Testis (tissue), 3 donors: ENCODE measurements around the gene SERPINA10. TPM values are rescaled to one million over a fixed set of nuclear protein-coding genes. Genes with fewer than 3 reads are reported as not detected.

Experiments
- DNase-seq: peaks from one replicate; pipeline ENCODE4 v3.0.0-alpha.2; 2019
- H3K27ac ChIP-seq, 2 donors: fragments of 200-600 bp; sonication (generic); one replicate each; pipeline ENCODE4 v1.5.1; 2019
- H3K27me3 ChIP-seq: fragments of 200-600 bp; sonication (generic); one replicate; pipeline ENCODE4 v1.5.1; 2019
- H3K36me3 ChIP-seq: fragments of 200-600 bp; sonication (generic); one replicate; pipeline ENCODE4 v1.5.1; 2017; ENCODE audit warnings: low read depth; ENCODE audit errors: missing control alignments
- H3K4me1 ChIP-seq: fragments of 200-600 bp; sonication (generic); one replicate; pipeline ENCODE4 v1.5.1; 2019
- H3K4me3 ChIP-seq, 2 donors: fragments of 200-600 bp; sonication (generic); one replicate each; pipeline ENCODE4 v1.5.1; 2017 to 2019
- H3K9me3 ChIP-seq: fragments of 200-600 bp; sonication (generic); one replicate; pipeline ENCODE4 v1.5.1; 2017
- CTCF ChIP-seq, 3 experiments: fragments of 450-650 bp in 2 of 3; fragments of 200-600 bp in 1 of 3; sonication (generic) in 1 of 3; IDR thresholded peaks; one replicate each; pipeline ENCODE4 v1.5.1; 2016 to 2019; ENCODE audit warnings: antibody characterized with exemption in 3 of 3, mild to moderate bottlenecking in 2 of 3, moderate library complexity in 1 of 3
- POLR2A ChIP-seq: fragments of 450-650 bp; IDR thresholded peaks from one replicate; pipeline ENCODE4 v1.6.1; 2017; ENCODE audit warnings: antibody characterized with exemption, mild to moderate bottlenecking, moderate library complexity
- WGBS, 2 donors: methylation state at CpG; one replicate each; pipeline ENCODE4 v1.1.5; 2018; 5-methylcytosine and 5-hydroxymethylcytosine counted together
- intact Hi-C: fragments of 100-400 bp; cut with DNase I; formaldehyde crosslinking; loops from one replicate; pipeline ENCODE4 v1.15.1; 2023; ENCODE audit warnings: low total_unique reads
- polyA plus RNA-seq: library from polyadenylated mRNA; stranded (reverse); fragments of 350-450 nt; fragmentation: Illumina TruSeq; extraction: RNeasy Lipid Tissue Mini Kit (QIAGEN cat#74804); gene quantifications from one replicate; pipeline ENCODE4 v1.2.3, GENCODE V29; 2014; ENCODE audit warnings: low read depth, low replicate concordance; ENCODE audit not compliant: insufficient read depth
- total RNA-seq, 2 donors: library from RNA; depleted of rRNA; stranded (reverse); fragments of >200 nt; gene quantifications; one replicate each; pipeline ENCODE4 v1.2.3, GENCODE V29; 2016

SERPINA10 gene
- total and polyA plus RNA-seq, 3 donors from 2014 or later, result not detected

DNA sequence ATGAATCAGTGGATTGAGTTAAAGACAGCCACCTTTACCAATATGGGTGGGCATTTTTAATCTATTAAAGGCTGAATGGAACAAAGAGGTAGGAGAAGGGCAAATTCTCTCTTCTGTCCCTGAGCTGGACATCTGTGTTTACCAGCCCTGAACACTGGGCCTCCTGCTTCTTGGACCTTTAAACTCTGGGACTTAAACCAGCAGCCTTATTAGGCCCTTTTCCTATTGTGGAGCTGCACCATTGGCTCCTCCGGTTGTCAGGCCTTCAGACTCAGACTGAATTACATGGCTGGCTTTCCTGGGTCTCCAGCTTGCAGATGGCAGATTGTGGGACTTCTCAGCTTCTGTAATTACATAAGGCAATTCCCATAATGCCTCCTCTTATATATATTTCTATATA lies 23.6 kb upstream of the SERPINA10 start:
- WGBS, 2 donors, result 84 to 87% methylated on average over 1 of the region's 1 CpG
- no peak overlapping the region for H3K27ac ChIP-seq
- H3K4me3 ChIP-seq, result no peak overlapping the region
- DNase-seq, result no peak
- no peaks in the 10 kb centered on the region for H3K27me3 ChIP-seq
- H3K9me3 ChIP-seq, result no peaks in the 10 kb centered on the region
- no peaks in the 10 kb centered on the region for H3K4me1 ChIP-seq
- no peaks in the 10 kb centered on the region for H3K36me3 ChIP-seq
- TF ChIP-seq CTCF (IDR thresholded peaks at IDR 0.05), result no peak
- no peak for TF ChIP-seq POLR2A
- intact Hi-C loops, result no loop called here

- intact Hi-C loops, result no loop called here
- no peak overlapping the region for H3K27ac ChIP-seq
- no peak for DNase-seq
- no peaks in the 10 kb centered on the region for H3K9me3 ChIP-seq
- TF ChIP-seq CTCF (IDR thresholded peaks at IDR 0.05) (no peak), POLR2A (no peak)
- H3K4me3 ChIP-seq, result no peak overlapping the region
- 88 to 90% methylated on average over 2 of the region's 2 CpGs for WGBS, 2 donors
- H3K36me3 ChIP-seq, result no peaks in the 10 kb centered on the region
- no peaks in the 10 kb centered on the region for H3K27me3 ChIP-seq
- no peaks in the 10 kb centered on the region for H3K4me1 ChIP-seq
Observed at GRCh38 chr14:94314890-94315289, 21.8 kb upstream of the SERPINA10 start.

GRCh38 chr14:94313991-94314655 lies 21.1 kb upstream of the SERPINA10 start:
- 80 to 94% methylated on average over 7 to 8 of the region's 8 CpGs for WGBS, 2 donors
- Histone ChIP-seq H3K4me1 (no peaks in the 10 kb centered on the region), H3K36me3 (no peaks in the 10 kb centered on the region), H3K27me3 (no peaks in the 10 kb centered on the region), H3K4me3 (no peak overlapping the region), H3K27ac (no peak overlapping the region), H3K9me3 (no peaks in the 10 kb centered on the region)
- TF ChIP-seq POLR2A, result no peak
- TF ChIP-seq CTCF (IDR thresholded peaks at IDR 0.05), result no peak
- no peak for DNase-seq
- intact Hi-C loops, result no loop called here

DNA sequence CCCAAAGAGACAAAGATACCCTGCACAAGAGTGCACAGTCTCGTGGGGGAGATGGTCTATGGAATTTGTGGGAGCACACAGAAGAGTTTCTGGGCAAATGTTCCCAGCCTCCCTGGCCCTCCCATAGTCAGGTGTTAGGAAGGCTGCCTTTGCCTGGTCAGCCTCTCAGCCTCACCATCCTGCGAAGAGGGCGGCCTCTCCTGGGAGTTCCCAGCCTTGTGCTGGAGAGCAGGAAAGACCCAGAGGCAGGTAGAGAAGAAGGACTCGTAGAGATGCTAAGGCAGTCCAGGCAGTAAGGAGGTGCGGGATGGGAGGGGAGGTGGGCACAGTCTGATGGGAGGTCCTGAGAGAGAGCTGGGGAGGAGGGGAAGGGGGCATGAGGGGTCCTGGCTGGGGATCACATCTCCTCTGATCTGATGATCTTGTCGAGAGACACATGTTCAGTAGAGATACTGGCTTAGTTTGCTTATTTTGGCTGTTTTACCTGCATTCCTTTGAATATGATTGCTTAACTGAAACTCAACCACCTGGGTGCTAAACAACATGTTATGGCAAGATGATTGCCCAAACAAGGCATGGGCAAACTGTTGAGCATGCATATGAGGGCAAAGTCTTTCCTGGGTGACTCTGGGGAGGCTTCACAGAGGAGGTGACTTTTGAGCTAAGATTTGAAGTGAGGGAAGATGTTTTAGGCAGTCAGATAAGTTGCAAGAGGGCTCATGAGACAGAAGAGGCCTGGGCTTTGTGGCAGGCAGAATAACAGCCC lies 19.6 kb upstream of the SERPINA10 start:
- Histone ChIP-seq H3K4me3 (no peak overlapping the region), H3K27me3 (no peaks in the 10 kb centered on the region), H3K9me3 (no peaks in the 10 kb centered on the region), H3K27ac (no peak overlapping the region), H3K36me3 (no peaks in the 10 kb centered on the region), H3K4me1 (no peaks in the 10 kb centered on the region)
- no peak for DNase-seq
- 83 to 93% methylated on average over 6 of the region's 6 CpGs for WGBS, 2 donors
- TF ChIP-seq POLR2A (no peak), CTCF (IDR thresholded peaks at IDR 0.05) (no peak)
- intact Hi-C loops, result no loop called here
